GM13977 (cell line): ENCODE results near the gene MRC1.
"Not testable (repeated sequence)": the region's sequence is repeated elsewhere in the genome, so short reads cannot be mapped to it uniquely, and the experiment has no call there.

Experiments used
- DNase-seq: peaks from one replicate; pipeline ENCODE4 v3.0.0; 2012; ENCODE audit warnings: low spot score
- CTCF ChIP-seq: IDR thresholded peaks from 2 replicates; pipeline ENCODE4 v1.5.1; 2012; ENCODE audit warnings: mild to moderate bottlenecking, control low read depth; ENCODE audit not compliant: insufficient read depth; ENCODE audit errors: extremely low read depth, missing control alignments
- in situ Hi-C: fragments of 300-500 bp; cut with MboI; formaldehyde crosslinking; loops from one replicate; pipeline ENCODE4 v1.12.0; 2022; ENCODE audit warnings: low sequenced_read_pairs, low pct_unique_long_range_greater_than_20kb, mixed read lengths, inconsistent platforms; ENCODE audit not compliant: unreplicated experiment

Gene MRC1

GRCh38 chr10:17943033-17943745, 134.0 kb downstream of the MRC1 start:
- no peak for TF ChIP-seq CTCF
- DNase-seq, result no peak
- in situ Hi-C loops, result no loop called here

- DNase-seq, in situ Hi-C loops: not testable (repeated sequence)
Measured at GRCh38 chr10:17950269-17950668, 141.1 kb downstream of the MRC1 start.

GRCh38 chr10:17950726-17951125, 141.6 kb downstream of the MRC1 start:
- DNase-seq, result no peak
- in situ Hi-C loops, result no loop called here
- no peak for TF ChIP-seq CTCF

- DNase-seq, result no peak
- in situ Hi-C loops, result no loop called here
- TF ChIP-seq CTCF, result no peak
Measured at GRCh38 chr10:17951868-17952371, 142.8 kb downstream of the MRC1 start, which contains the start of gene SLC39A12. Gene SLC39A12 (plus strand): TSS chr10:17951918. CDS start chr10:17953277, 1,359 bp downstream.

- DNase-seq, in situ Hi-C loops: not testable (repeated sequence)
Measured at GRCh38 chr10:17954372-17954771, 145.2 kb downstream of the MRC1 start.

GRCh38 chr10:17954861-17955260, 145.7 kb downstream of the MRC1 start:
- in situ Hi-C loops, result no loop called here
- TF ChIP-seq CTCF, result no peak
- no peak for DNase-seq

GRCh38 chr10:17958049-17958448, 148.9 kb downstream of the MRC1 start:
- DNase-seq, result no peak
- TF ChIP-seq CTCF, result no peak

More at GRCh38 chr10:17958049-17958448, 148.9 kb downstream of the MRC1 start:
- in situ Hi-C loops, result no loop called here
